ENCODE measurements around the gene RFXAP.

- TF ChIP-seq CTCF (IDR thresholded peaks at IDR 0.05; ENCODE audit: low read length) (no peak), EZH2 (IDR thresholded peaks at IDR 0.05; ENCODE audit: borderline replicate concordance, low read length) (no peak)
These were observed 21.8 kb downstream of the RFXAP start for GRCh38 chr13:36840718-36841250.

Measured in OCI-LY1 (cell line).